ENCODE measurements around the gene E2F1.

- no peak for TF ChIP-seq CTCF (IDR thresholded peaks at IDR 0.05)
- no peak for TF ChIP-seq POLR2A (IDR thresholded peaks at IDR 0.05)
- no peak for TF ChIP-seq EP300 (IDR thresholded peaks at IDR 0.05)
Measured at GRCh38 chr20:33648396-33649004, 37.7 kb downstream of the E2F1 start.

All from ovary (tissue), 3 donors.